ENCODE results near the gene CAMK1D.

The CAMK1D gene

DNA sequence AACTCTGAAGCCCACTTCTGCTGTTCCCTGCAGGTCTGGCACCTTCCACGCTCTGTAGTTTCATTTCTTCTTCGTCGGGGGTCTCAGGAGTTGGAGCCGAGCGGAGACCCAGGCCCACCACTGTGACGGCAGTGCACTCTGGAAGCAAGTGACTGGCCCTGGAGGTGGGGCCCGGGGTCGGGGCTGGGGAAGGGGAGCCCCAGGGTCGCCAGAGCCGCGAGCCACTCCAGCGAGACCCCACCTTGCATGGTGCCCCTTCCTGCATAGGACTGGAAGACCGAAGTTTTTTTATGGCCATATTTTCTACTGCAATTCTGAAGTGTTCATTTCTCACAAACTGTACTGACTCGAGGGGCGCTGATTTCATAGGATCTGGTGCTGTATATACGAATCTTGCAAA is 479.4 kb downstream of the CAMK1D start:
- DNase-seq (ENCODE audit: low read depth): no peak

- DNase-seq (ENCODE audit: low read depth): no peak
These were observed 480.6 kb downstream of the CAMK1D start for GRCh38 chr10:12829831-12830390.

- DNase-seq (ENCODE audit: low read depth): no peak
These were observed 482.7 kb downstream of the CAMK1D start for GRCh38 chr10:12832096-12832495.

- DNase-seq (ENCODE audit: low read depth): no peak
These were observed 484.1 kb downstream of the CAMK1D start for GRCh38 chr10:12833451-12833850.

GRCh38 chr10:12834116-12834665 is 484.8 kb downstream of the CAMK1D start:
- no peak for DNase-seq (ENCODE audit: low read depth)

DNA sequence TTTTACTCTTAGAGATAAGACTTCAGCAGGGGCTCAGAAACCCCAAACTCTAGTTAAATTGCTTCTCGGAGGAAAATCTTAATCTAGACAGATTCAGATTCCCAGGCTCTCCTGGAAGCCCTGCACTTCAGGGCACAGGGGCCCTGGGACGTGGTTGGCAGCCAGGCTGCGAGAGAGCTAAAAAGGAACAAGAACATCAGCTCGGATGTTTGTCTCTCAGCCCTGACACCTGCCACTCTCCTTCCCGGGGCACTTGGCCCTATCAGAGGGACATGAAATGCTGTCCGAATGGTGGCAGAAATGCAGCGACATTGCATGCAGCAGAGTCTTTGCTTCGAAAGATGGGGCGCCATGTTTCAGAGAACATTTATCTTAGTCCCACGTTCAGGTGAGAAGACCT is 485.4 kb downstream of the CAMK1D start:
- no peak for DNase-seq (ENCODE audit: low read depth)

- no peak for DNase-seq (ENCODE audit: low read depth)
These were observed 486.4 kb downstream of the CAMK1D start for GRCh38 chr10:12835709-12836108.

DNA sequence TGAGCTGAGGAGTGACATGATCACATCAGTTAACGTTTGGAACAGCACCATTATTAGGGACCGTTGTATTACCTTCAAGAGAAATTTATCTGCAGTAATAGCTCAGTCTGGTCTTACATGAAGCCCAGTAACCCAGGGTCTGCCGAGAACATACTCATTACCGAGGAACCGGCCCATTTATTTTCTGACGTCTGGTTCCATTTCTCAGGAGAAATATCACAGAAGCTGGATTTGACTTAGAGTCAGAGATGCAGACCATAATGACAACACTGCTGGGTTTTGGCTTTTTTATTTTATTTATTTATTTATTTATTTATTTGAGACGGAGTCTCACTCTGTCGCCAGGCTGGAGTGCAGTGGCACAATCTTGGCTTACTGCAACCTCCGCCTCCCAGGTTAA is 489.0 kb downstream of the CAMK1D start:
- DNase-seq (ENCODE audit: low read depth): no peak

DNA sequence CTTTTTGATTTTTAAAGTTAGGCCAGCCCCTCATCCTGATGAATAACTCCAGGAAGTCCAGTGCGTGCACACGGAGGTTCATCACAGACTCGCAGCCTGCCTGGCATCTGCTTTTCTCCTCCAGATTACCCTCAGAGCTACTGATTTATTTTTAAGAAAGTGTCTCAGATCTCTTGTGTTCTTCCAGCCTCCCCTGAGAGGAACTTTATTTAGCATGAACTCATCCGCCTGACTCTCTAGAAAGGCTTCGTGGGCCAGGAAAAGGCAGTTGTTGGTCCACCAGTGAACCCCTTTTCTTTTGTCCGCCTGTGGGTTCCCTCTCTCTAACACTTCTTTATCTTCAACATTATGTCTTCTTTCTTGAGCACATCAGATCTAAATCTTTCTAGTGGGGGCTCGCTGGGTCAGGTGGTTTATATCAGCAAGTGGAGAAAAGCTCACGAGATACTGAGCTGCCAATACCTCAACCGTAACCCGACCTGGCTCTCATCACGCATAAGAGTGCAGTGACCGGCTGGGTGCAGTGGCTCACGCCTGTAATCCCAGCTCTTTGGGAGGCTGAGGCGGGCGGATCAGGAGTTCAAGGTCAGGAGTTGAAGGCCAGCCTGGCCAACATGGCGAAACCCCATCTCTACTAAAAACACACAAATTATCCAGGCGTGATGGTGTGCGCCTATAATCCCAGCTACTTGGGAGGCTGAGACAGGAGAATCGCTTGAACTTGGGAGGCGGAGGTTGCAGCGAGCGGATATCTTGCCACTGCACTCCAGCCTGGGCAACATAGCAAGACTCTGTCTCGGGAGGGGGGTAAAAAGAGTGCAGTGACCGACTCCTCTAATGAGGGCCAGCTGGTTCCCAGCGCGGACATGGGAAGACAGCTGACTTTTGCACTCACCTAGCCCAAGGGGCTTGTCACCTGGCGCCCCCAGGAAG is 489.9 kb downstream of the CAMK1D start:
- DNase-seq (ENCODE audit: low read depth): no peak

GRCh38 chr10:12839941-12840611 is 490.7 kb downstream of the CAMK1D start:
- DNase-seq (ENCODE audit: low read depth): no peak

GRCh38 chr10:12841426-12841825 is 492.1 kb downstream of the CAMK1D start:
- DNase-seq (ENCODE audit: low read depth): no peak

- no peak for DNase-seq (ENCODE audit: low read depth)
These were observed 492.5 kb downstream of the CAMK1D start for GRCh38 chr10:12841826-12842225.

DNA sequence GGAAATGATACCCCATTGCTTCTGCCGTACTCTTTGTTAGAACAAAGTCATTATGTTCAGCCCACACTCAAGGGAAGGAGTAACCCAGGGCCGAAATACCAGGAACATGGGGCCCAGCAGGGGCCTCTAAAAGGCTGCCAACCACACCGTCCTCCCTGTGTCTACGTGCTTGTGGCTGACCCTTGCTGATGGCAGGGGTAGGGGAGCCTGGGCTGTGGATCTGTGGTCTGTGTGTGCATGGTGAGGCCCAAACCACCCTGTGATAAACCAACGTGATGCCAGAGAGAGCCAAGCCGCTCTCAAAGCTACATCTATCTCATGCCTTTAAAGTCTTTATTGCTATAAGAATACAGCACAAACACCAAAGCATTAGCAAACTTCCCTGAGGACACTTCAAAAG is 493.0 kb downstream of the CAMK1D start:
- DNase-seq (ENCODE audit: low read depth): no peak

GRCh38 chr10:12843296-12843945 is 494.1 kb downstream of the CAMK1D start:
- no peak for DNase-seq (ENCODE audit: low read depth)

DNA sequence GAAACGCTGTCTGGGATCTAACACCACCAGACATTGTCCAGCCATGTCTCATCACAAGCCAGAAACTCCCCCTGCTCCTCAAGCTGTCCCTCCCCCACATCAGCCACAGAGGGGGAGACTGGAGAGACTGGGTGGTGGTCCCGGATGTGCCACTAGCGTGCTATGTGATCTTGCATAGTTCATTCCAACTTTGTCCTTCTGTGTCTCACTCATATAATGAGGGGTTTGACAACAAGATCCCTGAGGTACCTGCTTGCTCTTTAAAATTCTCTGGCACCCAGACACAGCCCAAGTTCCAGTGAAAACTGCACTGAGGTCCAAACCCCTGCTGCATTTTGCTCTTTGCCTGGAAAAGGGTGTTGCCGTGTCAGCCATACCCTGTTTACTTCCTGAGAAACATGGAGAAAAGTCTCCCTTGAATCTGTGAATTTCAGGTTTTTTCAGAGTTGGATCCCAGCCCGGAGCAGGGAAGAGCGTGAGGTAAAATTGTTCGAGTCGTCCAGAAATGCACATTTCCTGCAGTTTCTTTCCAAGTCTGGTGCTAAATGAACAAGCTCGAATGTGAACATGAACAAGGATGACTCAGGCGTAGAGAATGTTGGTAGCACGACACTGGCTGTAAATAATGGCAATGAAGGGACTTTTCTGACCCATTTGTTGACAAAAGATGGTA is 495.6 kb downstream of the CAMK1D start:
- no peak for DNase-seq (ENCODE audit: low read depth)

DNA sequence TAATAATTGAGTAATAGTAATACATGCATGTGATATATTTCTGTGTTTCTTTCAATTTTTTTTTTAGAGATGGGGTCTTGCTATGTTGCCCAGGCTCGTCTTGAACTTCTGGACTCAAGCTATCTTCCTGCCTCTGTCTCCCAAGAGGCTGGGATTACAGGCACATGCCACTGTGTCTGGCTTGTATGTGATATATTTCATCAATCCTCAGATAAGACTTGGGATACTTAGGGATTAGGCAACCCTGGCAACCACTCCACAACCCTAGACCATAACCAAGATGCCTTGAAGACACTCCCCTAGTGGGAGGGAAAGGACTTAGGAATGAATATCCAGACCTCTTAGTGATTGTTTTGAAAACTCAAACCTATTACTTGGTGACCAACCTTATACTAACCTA is 497.4 kb downstream of the CAMK1D start:
- no peak for DNase-seq (ENCODE audit: low read depth)

GRCh38 chr10:12847361-12847975 is 498.1 kb downstream of the CAMK1D start:
- DNase-seq (ENCODE audit: low read depth): no peak

DNA sequence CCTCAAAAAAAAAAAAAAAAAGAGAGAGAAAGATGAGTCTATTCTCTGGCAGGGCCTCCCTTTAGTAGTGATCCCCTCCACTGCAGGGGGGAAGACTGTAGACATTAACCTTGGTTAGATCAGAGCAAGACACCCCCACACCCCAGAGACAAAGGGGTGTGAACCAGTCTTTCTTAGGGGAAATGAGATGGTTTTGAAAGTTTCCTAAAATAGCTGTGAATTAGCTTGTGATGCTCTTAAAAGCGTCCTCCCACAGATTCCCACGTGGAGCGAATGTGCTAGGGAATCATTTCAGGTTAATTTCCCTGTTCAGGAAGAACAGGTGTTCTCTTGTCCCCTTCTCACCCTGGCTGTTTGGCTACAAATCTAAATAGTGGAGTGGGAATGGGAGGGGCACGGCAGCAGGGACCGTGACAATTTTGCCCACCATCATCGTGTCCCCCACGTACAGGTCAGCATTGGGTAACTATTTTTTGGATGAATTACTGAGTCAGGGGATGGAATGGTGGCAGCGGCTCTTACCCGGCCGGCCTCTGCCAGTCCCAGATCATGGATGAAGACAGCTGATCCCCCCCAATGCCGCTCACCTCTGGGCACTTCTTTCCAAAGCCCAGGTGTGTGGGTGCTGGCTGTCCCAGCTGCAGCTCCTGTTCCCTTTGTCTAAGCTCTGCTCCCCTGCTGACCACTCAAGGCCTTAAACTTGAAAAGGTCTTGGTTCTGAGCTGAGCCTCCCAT is 499.3 kb downstream of the CAMK1D start:
- DNase-seq (ENCODE audit: low read depth): no peak

DNA sequence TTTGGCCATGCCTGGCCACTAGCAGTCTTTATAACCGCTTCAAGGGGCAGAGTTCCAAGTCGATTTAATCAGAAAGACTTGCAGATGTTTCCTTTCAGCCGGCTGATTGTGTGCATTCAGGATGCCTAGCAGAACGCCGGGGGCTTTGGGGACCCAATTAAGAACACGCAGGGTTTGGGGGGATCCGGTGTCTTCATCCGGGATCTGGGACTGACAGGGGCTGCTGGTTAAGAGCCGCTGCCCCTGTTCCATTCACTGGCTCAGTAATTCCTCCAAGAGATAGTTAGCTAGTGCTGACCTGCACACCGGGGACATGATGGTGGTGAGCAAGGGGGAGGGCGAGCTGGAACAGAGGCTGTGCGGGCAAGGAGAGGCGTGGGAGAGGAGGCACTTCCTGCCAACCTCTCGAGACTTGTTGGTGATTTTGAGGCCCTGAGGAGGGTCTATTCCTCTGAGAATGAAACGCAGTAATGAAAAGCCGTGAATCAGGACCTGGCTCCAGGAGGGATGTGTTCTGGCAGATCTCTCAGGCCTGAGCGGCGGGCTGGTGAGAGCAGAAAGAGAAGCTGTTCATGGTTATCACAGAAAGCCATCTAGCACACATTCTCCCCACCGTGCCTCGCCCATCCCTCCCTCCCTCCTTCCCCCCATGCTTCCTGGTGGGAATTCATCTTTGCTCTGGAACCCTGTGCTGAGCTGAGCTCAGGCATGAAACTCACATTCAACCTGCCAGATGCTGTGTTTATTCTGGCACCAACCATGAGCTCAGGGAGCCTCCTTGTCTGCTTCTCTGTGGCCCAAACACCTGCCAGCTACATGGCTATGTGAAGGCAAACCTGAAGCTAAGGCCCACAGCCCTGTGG is 500.2 kb downstream of the CAMK1D start:
- DNase-seq (ENCODE audit: low read depth): no peak

- DNase-seq (ENCODE audit: low read depth): no peak
These were observed 503.3 kb downstream of the CAMK1D start for GRCh38 chr10:12852687-12853086.

Measured in stimulated activated CD8-positive, alpha-beta memory T cell treated with anti-CD3 and anti-CD28 coated beads, Interleukin-15, amount 100 ng/mL, for 1 hour (primary cell).